ENCODE measurements around the gene CYBA.

DNA sequence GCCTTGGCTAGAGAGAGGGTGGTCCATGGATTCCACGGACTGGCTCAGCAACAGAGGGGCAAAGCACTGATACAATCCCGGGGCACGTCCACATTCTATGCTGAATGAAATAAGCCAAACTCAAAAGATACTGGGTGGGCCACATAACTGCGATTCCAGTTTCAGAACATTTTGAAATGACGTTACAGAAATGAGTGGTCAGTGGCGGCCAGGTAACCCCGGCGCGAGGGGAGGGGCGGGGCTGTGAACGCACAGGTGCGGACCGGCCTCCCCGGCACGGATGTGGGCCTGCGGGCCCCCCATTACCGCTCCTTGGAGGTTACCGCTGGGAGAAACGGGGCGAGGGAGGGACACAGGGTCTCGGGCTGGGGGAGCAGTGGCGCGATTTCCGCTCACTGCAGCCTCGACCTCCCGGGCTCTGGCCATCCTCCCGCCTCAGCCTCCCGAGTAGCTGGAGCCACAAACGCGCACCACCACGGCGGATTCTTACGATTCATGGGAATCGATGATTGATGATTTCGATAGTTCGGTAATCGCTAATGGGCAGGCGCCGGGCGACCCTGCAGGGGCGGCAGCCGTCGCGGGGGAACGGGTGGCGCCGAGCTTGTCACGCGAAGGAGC lies 11.5 kb upstream of the CYBA start:
- no peak for TF ChIP-seq EP300 (conservative IDR thresholded peaks at IDR 0.05; ENCODE audit: poor library complexity, severe bottlenecking)
- TF ChIP-seq, protein P1, sequence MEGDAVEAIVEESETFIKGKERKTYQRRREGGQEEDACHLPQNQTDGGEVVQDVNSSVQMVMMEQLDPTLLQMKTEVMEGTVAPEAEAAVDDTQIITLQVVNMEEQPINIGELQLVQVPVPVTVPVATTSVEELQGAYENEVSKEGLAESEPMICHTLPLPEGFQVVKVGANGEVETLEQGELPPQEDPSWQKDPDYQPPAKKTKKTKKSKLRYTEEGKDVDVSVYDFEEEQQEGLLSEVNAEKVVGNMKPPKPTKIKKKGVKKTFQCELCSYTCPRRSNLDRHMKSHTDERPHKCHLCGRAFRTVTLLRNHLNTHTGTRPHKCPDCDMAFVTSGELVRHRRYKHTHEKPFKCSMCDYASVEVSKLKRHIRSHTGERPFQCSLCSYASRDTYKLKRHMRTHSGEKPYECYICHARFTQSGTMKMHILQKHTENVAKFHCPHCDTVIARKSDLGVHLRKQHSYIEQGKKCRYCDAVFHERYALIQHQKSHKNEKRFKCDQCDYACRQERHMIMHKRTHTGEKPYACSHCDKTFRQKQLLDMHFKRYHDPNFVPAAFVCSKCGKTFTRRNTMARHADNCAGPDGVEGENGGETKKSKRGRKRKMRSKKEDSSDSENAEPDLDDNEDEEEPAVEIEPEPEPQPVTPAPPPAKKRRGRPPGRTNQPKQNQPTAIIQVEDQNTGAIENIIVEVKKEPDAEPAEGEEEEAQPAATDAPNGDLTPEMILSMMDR (IDR thresholded peaks at IDR 0.05; ENCODE audit: poor library complexity, severe bottlenecking), result no peak
- TF ChIP-seq RAD21 (conservative IDR thresholded peaks at IDR 0.05), result no peak
- no peak for TF ChIP-seq POLR2AphosphoS5 (IDR thresholded peaks at IDR 0.05)
- TF ChIP-seq EZH2 (IDR thresholded peaks at IDR 0.05; ENCODE audit: borderline replicate concordance, insufficient read depth, low read length, poor library complexity, severe bottlenecking), result no peak
